SK-N-SH (cell line): Measurements from ENCODE around the gene NDUFAF8.

ENCODE experiments used
- CHD2 ChIP-seq: fragments of 150-350 bp; IDR thresholded peaks from 2 replicates; pipeline ENCODE4 v1.6.1; 2018; ENCODE audit warnings: low read length; ENCODE audit not compliant: partially characterized antibody
- CTCF ChIP-seq: fragments of 200-600 bp; sonication (generic); IDR thresholded peaks from 2 replicates; pipeline ENCODE4 v1.6.1; 2017; ENCODE audit warnings: antibody characterized with exemption, mild to moderate bottlenecking, moderate library complexity
- EP300 ChIP-seq, 2 experiments: IDR thresholded peaks; 2 replicates each; pipeline versions ENCODE4 v1.4.0 to v1.6.1; 2012; ENCODE audit warnings: borderline replicate concordance in 1 of 2, low read depth in 1 of 2, low read length in 1 of 2
- FOXJ3 ChIP-seq: sonication (generic); formaldehyde crosslinking; IDR thresholded peaks from 2 replicates; pipeline ENCODE4 v1.5.1; 2020; ENCODE audit warnings: mild to moderate bottlenecking, missing genetic modification reagents
- GABPA ChIP-seq: IDR thresholded peaks from 2 replicates; pipeline ENCODE4 v1.4.0; 2012; ENCODE audit warnings: low read depth, mild to moderate bottlenecking
- GATA2 ChIP-seq: sonication (generic); formaldehyde crosslinking; IDR thresholded peaks from 2 replicates; pipeline ENCODE4 v1.5.0; 2020; ENCODE audit warnings: mild to moderate bottlenecking, missing genetic modification reagents
- MAX ChIP-seq: IDR thresholded peaks from 2 replicates; pipeline ENCODE4 v1.4.0; 2012; ENCODE audit warnings: low read depth
- MXI1 ChIP-seq: IDR thresholded peaks from 2 replicates; pipeline ENCODE4 v1.6.1; 2012; ENCODE audit warnings: mild to moderate bottlenecking, low read depth, low read length, improper control_type of control experiment
- NRF1 ChIP-seq: IDR thresholded peaks from 2 replicates; pipeline ENCODE4 v1.6.1; 2012; ENCODE audit warnings: low read depth, mild to moderate bottlenecking, low read length
- RAD21 ChIP-seq: IDR thresholded peaks from 2 replicates; pipeline ENCODE4 v1.6.1; 2012; ENCODE audit warnings: mild to moderate bottlenecking, low read length
- REST ChIP-seq: IDR thresholded peaks from 2 replicates; pipeline ENCODE4 v1.6.1; 2012; ENCODE audit warnings: mild to moderate bottlenecking, low read depth, low read length, moderate library complexity
- SIN3A ChIP-seq: IDR thresholded peaks from 2 replicates; pipeline ENCODE4 v1.6.1; 2012; ENCODE audit warnings: low read depth, mild to moderate bottlenecking, low read length, moderate library complexity, borderline replicate concordance
- YY1 ChIP-seq: IDR thresholded peaks from 2 replicates; pipeline ENCODE4 v1.4.0; 2012; ENCODE audit warnings: low read depth, mild to moderate bottlenecking

- no peak for TF ChIP-seq CTCF
- TF ChIP-seq MXI1 = no peak
- TF ChIP-seq YY1 = no peak
- TF ChIP-seq GATA2 (CRISPR knock-in tag) = no peak
- no peak for TF ChIP-seq CHD2
- no peak for TF ChIP-seq RAD21
- no peak for TF ChIP-seq NRF1
- no peak for TF ChIP-seq GABPA
- no peak for TF ChIP-seq EP300 (IDR thresholded peaks at IDR 0.05; ENCODE audit: borderline replicate concordance in 1 of 2, low read depth in 1 of 2, low read length in 1 of 2)
- no peak for TF ChIP-seq FOXJ3 (CRISPR knock-in tag)
- no peak for TF ChIP-seq REST
- no peak for TF ChIP-seq MAX
- no peak for TF ChIP-seq SIN3A
Measured at GRCh38 chr17:81233316-81233715, 5.8 kb upstream of the NDUFAF8 start.
